ENCODE results near the gene TPX2.

GRCh38 chr20:31759836-31760518 is 20.9 kb downstream of the TPX2 start:
- TF ChIP-seq CTCF (IDR thresholded peaks at IDR 0.05): no peak
- no peak for TF ChIP-seq EZH2phosphoT487 (IDR thresholded peaks at IDR 0.05)
